Parathyroid adenoma (tissue), 2 donors: ENCODE measurements around the gene THAP9.
"Not testable (repeated sequence)": the region's sequence is repeated elsewhere in the genome, so short reads cannot be mapped to it uniquely, and the experiment has no call there.

Experiments
- H2AFZ ChIP-seq: fragments of 300-600 bp; sonication (generic); one replicate; pipeline ENCODE4 v1.7.0; 2017; ENCODE audit warnings: antibody characterized with exemption, mild to moderate bottlenecking
- H3K27ac ChIP-seq: fragments of 300-600 bp; sonication (generic); one replicate; pipeline ENCODE4 v1.7.0; 2017
- H3K27me3 ChIP-seq: fragments of 300-600 bp; sonication (generic); one replicate; pipeline ENCODE4 v1.7.0; 2017; ENCODE audit warnings: low read length; ENCODE audit not compliant: control insufficient read depth, insufficient read depth
- H3K36me3 ChIP-seq: fragments of 300-600 bp; sonication (generic); one replicate; pipeline ENCODE4 v1.7.0; 2017; ENCODE audit warnings: low read length; ENCODE audit not compliant: control insufficient read depth, insufficient read depth
- H3K4me1 ChIP-seq: fragments of 300-600 bp; sonication (generic); one replicate; pipeline ENCODE4 v1.7.0; 2017; ENCODE audit warnings: control low read depth
- H3K4me2 ChIP-seq: fragments of 300-600 bp; sonication (generic); one replicate; pipeline ENCODE4 v1.7.0; 2017; ENCODE audit warnings: low read length
- H3K4me3 ChIP-seq: fragments of 300-600 bp; sonication (generic); one replicate; pipeline ENCODE4 v1.7.0; 2017; ENCODE audit warnings: low read depth, low read length
- H3K79me2 ChIP-seq: fragments of 300-600 bp; sonication (generic); one replicate; pipeline ENCODE4 v1.7.0; 2017; ENCODE audit warnings: control low read depth
- H3K9ac ChIP-seq: fragments of 300-600 bp; sonication (generic); one replicate; pipeline ENCODE4 v1.7.0; 2017; ENCODE audit warnings: mild to moderate bottlenecking
- H3K9me3 ChIP-seq: fragments of 300-600 bp; sonication (generic); one replicate; pipeline ENCODE4 v1.7.0; 2017; ENCODE audit warnings: low read length; ENCODE audit not compliant: control insufficient read depth
- CTCF ChIP-seq: fragments of 300-600 bp; sonication (generic); IDR thresholded peaks from one replicate; pipeline ENCODE4 v1.7.0; 2017; ENCODE audit warnings: antibody characterized with exemption, mild to moderate bottlenecking
- donor health status: primary hyperparathyroidism.

Gene THAP9

GRCh38 chr4:82913305-82913704 is 12.8 kb downstream of the THAP9 start:
- H3K9me3 ChIP-seq = no peaks in the 10 kb centered on the region
- no peaks in the 10 kb centered on the region for H3K36me3 ChIP-seq
- no peak overlapping the region for H2AFZ ChIP-seq
- TF ChIP-seq CTCF = no peak
- no peak overlapping the region for H3K4me3 ChIP-seq
- no peak overlapping the region for H3K27ac ChIP-seq
- no peaks in the 10 kb centered on the region for H3K27me3 ChIP-seq
- H3K4me2 ChIP-seq = no peak overlapping the region
- no peaks in the 10 kb centered on the region for H3K79me2 ChIP-seq
- no peak overlapping the region for H3K9ac ChIP-seq
- H3K4me1 ChIP-seq = no peaks in the 10 kb centered on the region

- not testable (repeated sequence) for H3K36me3 ChIP-seq, H2AFZ ChIP-seq, H3K79me2 ChIP-seq, H3K9me3 ChIP-seq, H3K4me1 ChIP-seq, H3K9ac ChIP-seq, H3K27me3 ChIP-seq, H3K27ac ChIP-seq, H3K4me3 ChIP-seq, H3K4me2 ChIP-seq
Measured at GRCh38 chr4:82913968-82914367, 13.4 kb downstream of the THAP9 start.

- H3K4me1 ChIP-seq = no peaks in the 10 kb centered on the region
- no peaks in the 10 kb centered on the region for H3K79me2 ChIP-seq
- H3K9me3 ChIP-seq = no peaks in the 10 kb centered on the region
- H3K27me3 ChIP-seq = no peaks in the 10 kb centered on the region
- no peak overlapping the region for H2AFZ ChIP-seq
- H3K27ac ChIP-seq = no peak overlapping the region
- H3K9ac ChIP-seq = no peak overlapping the region
- no peak overlapping the region for H3K4me3 ChIP-seq
- H3K36me3 ChIP-seq = no peaks in the 10 kb centered on the region
- TF ChIP-seq CTCF = no peak
- no peak overlapping the region for H3K4me2 ChIP-seq
Measured at GRCh38 chr4:82918091-82918490, 17.6 kb downstream of the THAP9 start.

- Histone ChIP-seq H3K27ac (no peak overlapping the region), H3K4me2 (no peak overlapping the region), H3K4me1 (no peaks in the 10 kb centered on the region), H3K4me3 (no peak overlapping the region), H3K9ac (no peak overlapping the region), H3K27me3 (no peaks in the 10 kb centered on the region), H3K79me2 (no peaks in the 10 kb centered on the region), H3K9me3 (no peaks in the 10 kb centered on the region), H3K36me3 (no peaks in the 10 kb centered on the region), H2AFZ (no peak overlapping the region)
- TF ChIP-seq CTCF = no peak
Measured at GRCh38 chr4:82919386-82919785, 18.9 kb downstream of the THAP9 start.

- Histone ChIP-seq H2AFZ (no peak overlapping the region), H3K4me3 (no peak overlapping the region), H3K36me3 (no peaks in the 10 kb centered on the region), H3K4me2 (no peak overlapping the region), H3K27ac (no peak overlapping the region), H3K9ac (no peak overlapping the region), H3K27me3 (no peaks in the 10 kb centered on the region), H3K79me2 (no peaks in the 10 kb centered on the region), H3K4me1 (no peaks in the 10 kb centered on the region), H3K9me3 (no peaks in the 10 kb centered on the region)
- no peak for TF ChIP-seq CTCF
Measured at GRCh38 chr4:82921795-82922194, 21.3 kb downstream of the THAP9 start.
